Measurements from ENCODE around the gene ZNF26. TPM values are rescaled to one million over a fixed set of nuclear protein-coding genes. Genes with fewer than 3 reads are reported as not detected.

Gene ZNF26
- total and polyA plus RNA-seq, 7 donors, result 0.69 to 10.8 (median 7.9) TPM

GRCh38 chr12:132941336-132941954 is 44.7 kb upstream of the ZNF26 start:
- Histone ChIP-seq H3K9me3 (peaks cover 0 to 45% (median 9%) of the 10 kb centered on the region in 4 donors), H3K4me1 (no peaks in the 10 kb centered on the region), H3K4me3 (no peak overlapping the region), H3K36me3 (peaks cover 17 to 56% (median 42%) of the 10 kb centered on the region in 4 donors), H3K27ac (no peak overlapping the region), H3K27me3 (no peaks in the 10 kb centered on the region)
- TF ChIP-seq POLR2AphosphoS5 (IDR thresholded peaks at IDR 0.05), result no peak
- TF ChIP-seq POLR2A (IDR thresholded peaks at IDR 0.05), result no peak
- TF ChIP-seq CTCF (IDR thresholded peaks at IDR 0.05), result no peak
- no peak for TF ChIP-seq EP300 (IDR thresholded peaks at IDR 0.05)
- 96 to 97% methylated on average over 34 of the region's 34 CpGs for WGBS, 2 donors
- DNase-seq, result no peak
- intact Hi-C loops (cut with DNase I), result no loop called here

GRCh38 chr12:132942611-132943010 is 43.6 kb upstream of the ZNF26 start:
- Histone ChIP-seq H3K27me3 (no peaks in the 10 kb centered on the region), H3K27ac (no peak overlapping the region), H3K4me3 (no peak overlapping the region), H3K9me3 (peaks cover 0 to 52% (median 10%) of the 10 kb centered on the region in 4 donors), H3K36me3 (peaks cover 17 to 65% (median 44%) of the 10 kb centered on the region in 4 donors), H3K4me1 (no peaks in the 10 kb centered on the region)
- 98% methylated on average over 13 of the region's 13 CpGs for WGBS, 2 donors
- intact Hi-C loops (cut with DNase I), result no loop called here
- no peak for TF ChIP-seq POLR2A (IDR thresholded peaks at IDR 0.05)
- no peak for TF ChIP-seq EP300 (IDR thresholded peaks at IDR 0.05)
- TF ChIP-seq CTCF (IDR thresholded peaks at IDR 0.05), result no peak
- no peak for TF ChIP-seq POLR2AphosphoS5 (IDR thresholded peaks at IDR 0.05)
- no peak for DNase-seq

GRCh38 chr12:132945806-132946205 is 40.4 kb upstream of the ZNF26 start:
- Histone ChIP-seq H3K36me3 (peaks cover 17 to 88% (median 53%) of the 10 kb centered on the region in 4 donors), H3K27me3 (no peaks in the 10 kb centered on the region), H3K4me3 (no peak overlapping the region), H3K27ac (no peak overlapping the region), H3K4me1 (no peaks in the 10 kb centered on the region), H3K9me3 (peaks cover 0 to 57% (median 9%) of the 10 kb centered on the region in 4 donors)
- intact Hi-C loops (cut with DNase I), result no loop called here
- DNase-seq, result no peak
- no peak for TF ChIP-seq POLR2A (IDR thresholded peaks at IDR 0.05)
- TF ChIP-seq EP300 (IDR thresholded peaks at IDR 0.05), result no peak
- TF ChIP-seq CTCF (IDR thresholded peaks at IDR 0.05), result no peak
- TF ChIP-seq POLR2AphosphoS5 (IDR thresholded peaks at IDR 0.05), result no peak
- WGBS, 2 donors, result 97 to 98% methylated on average over 9 of the region's 9 CpGs

- peaks cover 17 to 84% (median 51%) of the 10 kb centered on the region in 4 donors for H3K36me3 ChIP-seq
- peaks cover 0 to 55% (median 7%) of the 10 kb centered on the region in 4 donors for H3K9me3 ChIP-seq
- H3K27ac ChIP-seq, result no peak overlapping the region
- no peaks in the 10 kb centered on the region for H3K4me1 ChIP-seq
- no peak overlapping the region for H3K4me3 ChIP-seq
- TF ChIP-seq POLR2AphosphoS5 (IDR thresholded peaks at IDR 0.05) (no peak), EP300 (IDR thresholded peaks at IDR 0.05) (no peak), POLR2A (IDR thresholded peaks at IDR 0.05) (no peak), CTCF (IDR thresholded peaks at IDR 0.05) (no peak)
- 92 to 99% methylated on average over 8 of the region's 8 CpGs for WGBS, 2 donors
- DNase-seq, result no peak
- intact Hi-C loops (cut with DNase I), result no loop called here
- H3K27me3 ChIP-seq, result no peaks in the 10 kb centered on the region
Measured at GRCh38 chr12:132946246-132946820, 39.8 kb upstream of the ZNF26 start.

All from sigmoid colon (tissue), 7 donors.